ENCODE results near the gene AGPAT1.

- no peak for TF ChIP-seq CTCF (conservative IDR thresholded peaks at IDR 0.05; ENCODE audit: low read length)
- no peak for TF ChIP-seq EZH2phosphoT487 (IDR thresholded peaks at IDR 0.05; ENCODE audit: borderline replicate concordance, low read depth, low read length)
These were observed at the start of gene AGPAT1 for GRCh38 chr6:32175711-32176475.
